Colonic mucosa (tissue), 4 donors: Measurements from ENCODE around the gene PLA2G4D. TPM values are rescaled to one million over a fixed set of nuclear protein-coding genes. Genes with fewer than 3 reads are reported as not detected.

ENCODE experiments used
- DNase-seq: peaks from one replicate; pipeline ENCODE4 v3.0.0-alpha.2; 2020
- H3K27ac ChIP-seq: fragments of 200-600 bp; one replicate; pipeline ENCODE4 v1.8.0; 2021
- H3K27me3 ChIP-seq: fragments of 200-600 bp; one replicate; pipeline ENCODE4 v1.8.0; 2021
- H3K36me3 ChIP-seq: fragments of 200-600 bp; one replicate; pipeline ENCODE4 v1.8.0; 2021
- H3K4me1 ChIP-seq: fragments of 200-600 bp; one replicate; pipeline ENCODE4 v1.8.0; 2021; ENCODE audit warnings: mild to moderate bottlenecking
- H3K4me3 ChIP-seq: fragments of 200-600 bp; one replicate; pipeline ENCODE4 v1.8.0; 2021
- H3K9ac ChIP-seq, 2 donors: one replicate each; pipeline ENCODE4 v1.7.0; 2013; ENCODE audit warnings: control low read depth in 2 of 2, low read depth in 2 of 2, low read length in 2 of 2
- H3K9me3 ChIP-seq: fragments of 200-600 bp; one replicate; pipeline ENCODE4 v1.8.0; 2021
- intact Hi-C: fragments of 100-400 bp; cut with DNase I; formaldehyde crosslinking; loops from one replicate; pipeline ENCODE4 v1.14.1; 2022
- total RNA-seq, 2 donors: library from RNA; stranded (reverse); fragmentation: NEBNext Ultra II Directional in 1 of 2; extraction: Animal tissue kit (Norgen Biotek cat#: 25700) in 1 of 2; gene quantifications; one replicate each; pipeline ENCODE4 v1.2.1, GENCODE V29; 2021
- TF ChIP-seq, protein P1 (sequence below): fragments of 200-600 bp; IDR thresholded peaks from one replicate; pipeline ENCODE4 v1.8.0; 2022; ENCODE audit warnings: antibody characterized with exemption, mild to moderate bottlenecking
- donor health status: healthy.
- donor health status: DM: no; HTN: no; CAD: no.
- donor health status: DM: no; HTN: no; CAD: no.

Gene PLA2G4D
- total RNA-seq, 2 donors from 2014 or later = 0.24 to 0.27 TPM

DNA sequence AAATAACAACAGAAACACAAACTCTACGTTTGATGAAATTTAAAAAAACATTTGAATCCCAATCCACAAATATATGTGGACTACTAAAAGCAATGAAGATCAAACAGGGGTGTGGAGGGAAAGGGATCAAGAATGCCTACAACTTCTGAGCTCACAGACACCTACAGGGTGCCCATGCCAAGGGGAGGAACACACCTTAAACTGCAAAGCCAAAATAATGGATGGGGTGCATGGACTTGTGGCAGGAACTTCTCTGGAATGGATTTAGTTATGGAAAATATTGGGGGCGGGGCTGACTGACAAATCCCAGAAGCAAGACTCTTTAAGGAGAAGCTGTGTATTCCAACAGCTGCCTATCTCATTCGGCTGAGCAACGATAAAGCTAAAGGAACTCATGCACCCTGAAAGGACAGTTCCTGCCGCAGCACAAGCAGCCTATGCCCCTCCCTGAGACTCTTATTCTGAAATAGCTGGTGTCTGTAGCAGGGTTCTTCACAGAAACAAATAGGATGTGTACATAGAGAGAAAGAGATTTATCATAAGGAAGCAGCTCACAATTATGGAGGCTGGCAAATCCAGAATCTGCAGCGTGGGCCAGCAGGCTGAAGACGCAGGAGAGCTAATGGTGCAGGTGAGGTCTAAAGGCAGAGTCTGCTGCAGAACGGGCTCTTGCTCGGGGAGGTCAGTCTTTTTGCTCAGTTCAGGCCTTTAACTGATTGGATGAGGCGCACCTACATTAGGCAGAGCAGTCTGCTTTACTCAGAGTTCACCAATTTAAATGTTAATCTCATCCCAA, 24.5 kb upstream of the PLA2G4D start:
- DNase-seq = peak; percentile 71
- Histone ChIP-seq H3K27me3 (no peaks in the 10 kb centered on the region), H3K9ac (no peak overlapping the region), H3K4me3 (no peak overlapping the region), H3K9me3 (no peaks in the 10 kb centered on the region), H3K4me1 (peaks cover 3% of the 10 kb centered on the region), H3K27ac (peak overlapping the region; percentile 67), H3K36me3 (no peaks in the 10 kb centered on the region)
- intact Hi-C loops = no loop called here
- TF ChIP-seq, protein P1, sequence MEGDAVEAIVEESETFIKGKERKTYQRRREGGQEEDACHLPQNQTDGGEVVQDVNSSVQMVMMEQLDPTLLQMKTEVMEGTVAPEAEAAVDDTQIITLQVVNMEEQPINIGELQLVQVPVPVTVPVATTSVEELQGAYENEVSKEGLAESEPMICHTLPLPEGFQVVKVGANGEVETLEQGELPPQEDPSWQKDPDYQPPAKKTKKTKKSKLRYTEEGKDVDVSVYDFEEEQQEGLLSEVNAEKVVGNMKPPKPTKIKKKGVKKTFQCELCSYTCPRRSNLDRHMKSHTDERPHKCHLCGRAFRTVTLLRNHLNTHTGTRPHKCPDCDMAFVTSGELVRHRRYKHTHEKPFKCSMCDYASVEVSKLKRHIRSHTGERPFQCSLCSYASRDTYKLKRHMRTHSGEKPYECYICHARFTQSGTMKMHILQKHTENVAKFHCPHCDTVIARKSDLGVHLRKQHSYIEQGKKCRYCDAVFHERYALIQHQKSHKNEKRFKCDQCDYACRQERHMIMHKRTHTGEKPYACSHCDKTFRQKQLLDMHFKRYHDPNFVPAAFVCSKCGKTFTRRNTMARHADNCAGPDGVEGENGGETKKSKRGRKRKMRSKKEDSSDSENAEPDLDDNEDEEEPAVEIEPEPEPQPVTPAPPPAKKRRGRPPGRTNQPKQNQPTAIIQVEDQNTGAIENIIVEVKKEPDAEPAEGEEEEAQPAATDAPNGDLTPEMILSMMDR = no peak

DNA sequence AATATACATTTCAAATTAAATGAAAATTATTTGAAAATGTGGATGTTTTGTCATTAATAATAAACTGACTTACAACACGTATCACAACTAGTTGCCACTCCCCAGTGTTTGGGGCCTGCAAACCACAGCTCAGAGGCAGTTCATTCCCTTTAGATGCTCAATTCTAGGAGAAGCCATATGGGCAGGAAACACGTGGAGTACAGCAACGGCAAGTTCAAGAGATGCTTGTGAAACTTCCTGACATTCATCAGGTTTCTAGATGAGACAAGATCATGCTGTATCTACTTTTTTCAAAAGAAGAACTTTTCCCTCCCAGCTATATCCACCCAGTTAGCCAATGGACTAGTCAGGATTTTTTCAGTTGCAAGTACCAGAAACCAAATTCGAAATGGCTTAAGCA, 17.6 kb upstream of the PLA2G4D start:
- Histone ChIP-seq H3K4me1 (no peaks in the 10 kb centered on the region), H3K27me3 (no peaks in the 10 kb centered on the region), H3K9me3 (no peaks in the 10 kb centered on the region), H3K9ac (no peak overlapping the region), H3K27ac (peak overlapping the region; percentile 45), H3K4me3 (no peak overlapping the region), H3K36me3 (no peaks in the 10 kb centered on the region)
- peak; percentile 17 for DNase-seq
- intact Hi-C loops = no loop called here
- TF ChIP-seq, protein P1 = no peak

DNA sequence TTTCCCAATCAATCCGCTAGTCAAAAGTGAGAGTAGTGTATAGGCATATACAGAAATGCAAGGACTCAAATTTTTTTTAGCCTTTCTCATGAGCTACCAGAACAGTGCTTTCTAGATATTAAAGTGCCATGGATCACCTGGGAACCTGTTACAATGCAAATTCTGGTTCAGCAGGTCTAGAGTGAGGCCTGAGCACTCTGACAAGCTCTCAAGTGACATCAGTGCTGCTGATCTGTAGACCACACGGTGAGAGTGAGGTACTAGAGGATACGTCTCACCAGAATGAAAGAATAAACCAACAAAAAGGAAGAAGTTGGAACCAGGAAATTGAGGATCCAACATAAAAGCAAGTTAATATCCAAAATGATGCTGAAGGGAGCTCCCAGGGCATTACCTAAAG, 16.0 kb upstream of the PLA2G4D start:
- no peak overlapping the region for H3K9ac ChIP-seq
- H3K4me1 ChIP-seq = peaks cover 7% of the 10 kb centered on the region
- no peaks in the 10 kb centered on the region for H3K36me3 ChIP-seq
- TF ChIP-seq, protein P1 = no peak
- H3K27ac ChIP-seq = no peak overlapping the region
- no peaks in the 10 kb centered on the region for H3K9me3 ChIP-seq
- no peak overlapping the region for H3K4me3 ChIP-seq
- intact Hi-C loops = no loop called here
- H3K27me3 ChIP-seq = no peaks in the 10 kb centered on the region
- DNase-seq = peak; percentile 14

DNA sequence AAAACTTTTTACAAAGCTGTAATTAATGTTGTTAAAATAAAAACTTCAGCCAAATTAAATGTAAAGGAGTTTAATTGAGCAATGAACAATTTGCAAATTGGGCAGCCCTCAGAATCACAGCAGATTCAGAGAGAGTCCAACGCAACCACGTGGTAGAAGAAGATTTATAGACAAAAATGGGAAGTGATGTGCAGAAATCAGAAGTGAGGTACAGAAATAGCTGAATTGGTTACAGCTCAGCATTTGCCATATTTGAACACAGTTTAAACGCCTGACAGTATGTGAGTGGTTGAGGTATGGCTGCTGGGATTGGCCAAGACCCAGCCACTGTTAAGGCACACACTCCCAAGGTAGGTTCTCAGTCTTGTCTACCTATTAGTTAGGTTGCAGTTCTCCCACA, 14.4 kb upstream of the PLA2G4D start:
- H3K27me3 ChIP-seq = no peaks in the 10 kb centered on the region
- H3K36me3 ChIP-seq = no peaks in the 10 kb centered on the region
- no peak overlapping the region for H3K4me3 ChIP-seq
- TF ChIP-seq, protein P1 = no peak
- H3K9me3 ChIP-seq = no peaks in the 10 kb centered on the region
- H3K4me1 ChIP-seq = peaks cover 7% of the 10 kb centered on the region
- H3K9ac ChIP-seq = no peak overlapping the region
- no peak for DNase-seq
- H3K27ac ChIP-seq = peak overlapping the region; percentile 60
- intact Hi-C loops = no loop called here

DNA sequence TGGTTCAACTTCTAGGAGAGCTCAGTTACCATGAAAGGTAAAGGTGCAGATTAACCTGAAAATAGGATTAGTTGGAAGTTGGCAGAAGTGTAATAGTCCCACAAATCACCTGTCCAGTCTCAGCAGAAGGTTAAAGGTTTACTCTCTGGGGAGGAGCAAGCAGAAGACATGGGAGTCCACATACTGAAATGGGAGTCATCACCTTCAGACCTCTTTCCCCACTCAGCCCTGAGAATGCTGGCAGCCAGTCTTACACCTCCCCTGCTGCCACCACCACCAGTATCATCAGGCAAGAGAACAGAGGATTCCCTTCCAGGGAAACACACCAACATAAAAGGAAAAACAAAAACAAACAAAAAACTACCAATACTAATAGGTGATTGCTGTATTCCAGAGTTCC, 13.8 kb upstream of the PLA2G4D start:
- intact Hi-C loops = no loop called here
- Histone ChIP-seq H3K9me3 (no peaks in the 10 kb centered on the region), H3K4me1 (peaks cover 7% of the 10 kb centered on the region), H3K27ac (peak overlapping the region; percentile 60), H3K4me3 (no peak overlapping the region), H3K9ac (peak overlapping the region in 1 of 2 donors; percentile 12), H3K27me3 (no peaks in the 10 kb centered on the region), H3K36me3 (no peaks in the 10 kb centered on the region)
- peak; percentile 21 for DNase-seq
- TF ChIP-seq, protein P1 = no peak
